NCI-H1092 (cell line): ENCODE data around the gene APLF.
"Not testable (repeated sequence)": the region's sequence is repeated elsewhere in the genome, so short reads cannot be mapped to it uniquely, and the experiment has no call there.

Experiments
- DNase-seq: peaks from one replicate; lab custom pipeline; 2025; lab: John Stamatoyannopoulos, UW

APLF gene

GRCh38 chr2:68529156-68529555, 61.8 kb downstream of the APLF start:
- DNase-seq = not testable (repeated sequence)

GRCh38 chr2:68529651-68530050, 62.3 kb downstream of the APLF start:
- not testable (repeated sequence) for DNase-seq

GRCh38 chr2:68536000-68536399, 68.6 kb downstream of the APLF start:
- no peak for DNase-seq

- DNase-seq = no peak
Measured at GRCh38 chr2:68537011-68537410, 69.6 kb downstream of the APLF start.

- DNase-seq = no peak
Measured at GRCh38 chr2:68537809-68538208, 70.4 kb downstream of the APLF start.

GRCh38 chr2:68544811-68545210, 77.4 kb downstream of the APLF start:
- no peak for DNase-seq

- DNase-seq = no peak
Measured at GRCh38 chr2:68548396-68548795, 81.0 kb downstream of the APLF start.

- no peak for DNase-seq
Measured at GRCh38 chr2:68553098-68553497, 85.7 kb downstream of the APLF start.

GRCh38 chr2:68555425-68556206, 88.2 kb downstream of the APLF start:
- not testable (repeated sequence) for DNase-seq

- DNase-seq = no peak
Measured at GRCh38 chr2:68556381-68556780, 89.0 kb downstream of the APLF start.

- DNase-seq = no peak
Measured at GRCh38 chr2:68558576-68558975, 91.2 kb downstream of the APLF start.

- no peak for DNase-seq
Measured at GRCh38 chr2:68559692-68560091, 92.3 kb downstream of the APLF start.

GRCh38 chr2:68560545-68560944, 93.2 kb downstream of the APLF start:
- DNase-seq = no peak

- no peak for DNase-seq
Measured at GRCh38 chr2:68561372-68561771, 94.0 kb downstream of the APLF start.

- DNase-seq = no peak
Measured at GRCh38 chr2:68562934-68563333, 95.5 kb downstream of the APLF start.

GRCh38 chr2:68564426-68564825, 97.0 kb downstream of the APLF start:
- no peak for DNase-seq

GRCh38 chr2:68565273-68565672, 97.9 kb downstream of the APLF start:
- no peak for DNase-seq

- DNase-seq = no peak
Measured at GRCh38 chr2:68565858-68566257, 98.5 kb downstream of the APLF start.

GRCh38 chr2:68566362-68566761, 99.0 kb downstream of the APLF start:
- DNase-seq = no peak

- DNase-seq = no peak
Measured at GRCh38 chr2:68568116-68568515, 100.7 kb downstream of the APLF start.

GRCh38 chr2:68569604-68570003, 102.2 kb downstream of the APLF start:
- no peak for DNase-seq

GRCh38 chr2:68570434-68570833, 103.0 kb downstream of the APLF start:
- DNase-seq = not testable (repeated sequence)

- no peak for DNase-seq
Measured at GRCh38 chr2:68574202-68574791, 106.9 kb downstream of the APLF start.

GRCh38 chr2:68577183-68577582, 109.8 kb downstream of the APLF start:
- no peak for DNase-seq
